Measurements from ENCODE around the gene ESR1. TPM values are rescaled to one million over a fixed set of nuclear protein-coding genes. Genes with fewer than 3 reads are reported as not detected.

ESR1 gene
- total RNA-seq, 4 donors from 2014 or later = 0.83 to 1.8 (median 1.3) TPM

DNA sequence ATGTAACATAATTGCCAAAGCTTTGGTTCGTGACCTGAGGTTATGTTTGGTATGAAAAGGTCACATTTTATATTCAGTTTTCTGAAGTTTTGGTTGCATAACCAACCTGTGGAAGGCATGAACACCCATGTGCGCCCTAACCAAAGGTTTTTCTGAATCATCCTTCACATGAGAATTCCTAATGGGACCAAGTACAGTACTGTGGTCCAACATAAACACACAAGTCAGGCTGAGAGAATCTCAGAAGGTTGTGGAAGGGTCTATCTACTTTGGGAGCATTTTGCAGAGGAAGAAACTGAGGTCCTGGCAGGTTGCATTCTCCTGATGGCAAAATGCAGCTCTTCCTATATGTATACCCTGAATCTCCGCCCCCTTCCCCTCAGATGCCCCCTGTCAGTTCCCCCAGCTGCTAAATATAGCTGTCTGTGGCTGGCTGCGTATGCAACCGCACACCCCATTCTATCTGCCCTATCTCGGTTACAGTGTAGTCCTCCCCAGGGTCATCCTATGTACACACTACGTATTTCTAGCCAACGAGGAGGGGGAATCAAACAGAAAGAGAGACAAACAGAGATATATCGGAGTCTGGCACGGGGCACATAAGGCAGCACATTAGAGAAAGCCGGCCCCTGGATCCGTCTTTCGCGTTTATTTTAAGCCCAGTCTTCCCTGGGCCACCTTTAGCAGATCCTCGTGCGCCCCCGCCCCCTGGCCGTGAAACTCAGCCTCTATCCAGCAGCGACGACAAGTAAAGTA, 547 bp upstream of the ESR1 start:
- Histone ChIP-seq H3K9me3 (no peaks in the 10 kb centered on the region), H3K4me3 (peak overlapping the region; percentile 51 to 60 (median 52)), H3K4me1 (peaks cover 19 to 31% (median 24%) of the 10 kb centered on the region in 4 donors), H3K27me3 (peaks cover 5 to 39% (median 15%) of the 10 kb centered on the region in 4 donors), H3K27ac (replicated peaks in 1 of 4) (no peak overlapping the region), H3K36me3 (no peaks in the 10 kb centered on the region)
- TF ChIP-seq, protein P1, sequence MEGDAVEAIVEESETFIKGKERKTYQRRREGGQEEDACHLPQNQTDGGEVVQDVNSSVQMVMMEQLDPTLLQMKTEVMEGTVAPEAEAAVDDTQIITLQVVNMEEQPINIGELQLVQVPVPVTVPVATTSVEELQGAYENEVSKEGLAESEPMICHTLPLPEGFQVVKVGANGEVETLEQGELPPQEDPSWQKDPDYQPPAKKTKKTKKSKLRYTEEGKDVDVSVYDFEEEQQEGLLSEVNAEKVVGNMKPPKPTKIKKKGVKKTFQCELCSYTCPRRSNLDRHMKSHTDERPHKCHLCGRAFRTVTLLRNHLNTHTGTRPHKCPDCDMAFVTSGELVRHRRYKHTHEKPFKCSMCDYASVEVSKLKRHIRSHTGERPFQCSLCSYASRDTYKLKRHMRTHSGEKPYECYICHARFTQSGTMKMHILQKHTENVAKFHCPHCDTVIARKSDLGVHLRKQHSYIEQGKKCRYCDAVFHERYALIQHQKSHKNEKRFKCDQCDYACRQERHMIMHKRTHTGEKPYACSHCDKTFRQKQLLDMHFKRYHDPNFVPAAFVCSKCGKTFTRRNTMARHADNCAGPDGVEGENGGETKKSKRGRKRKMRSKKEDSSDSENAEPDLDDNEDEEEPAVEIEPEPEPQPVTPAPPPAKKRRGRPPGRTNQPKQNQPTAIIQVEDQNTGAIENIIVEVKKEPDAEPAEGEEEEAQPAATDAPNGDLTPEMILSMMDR (IDR thresholded peaks at IDR 0.05) = no peak
- TF ChIP-seq POLR2AphosphoS5 (IDR thresholded peaks at IDR 0.05) = no peak
- no peak for TF ChIP-seq POLR2A (IDR thresholded peaks at IDR 0.05; ENCODE audit: low read depth)
- no peak for TF ChIP-seq EP300 (IDR thresholded peaks at IDR 0.05)
- no peak for DNase-seq (ENCODE audit: extremely low spot score)
- 12% methylated on average over 16 of the region's 20 CpGs for WGBS
- intact Hi-C loops (cut with DNase I) = no loop called here

DNA sequence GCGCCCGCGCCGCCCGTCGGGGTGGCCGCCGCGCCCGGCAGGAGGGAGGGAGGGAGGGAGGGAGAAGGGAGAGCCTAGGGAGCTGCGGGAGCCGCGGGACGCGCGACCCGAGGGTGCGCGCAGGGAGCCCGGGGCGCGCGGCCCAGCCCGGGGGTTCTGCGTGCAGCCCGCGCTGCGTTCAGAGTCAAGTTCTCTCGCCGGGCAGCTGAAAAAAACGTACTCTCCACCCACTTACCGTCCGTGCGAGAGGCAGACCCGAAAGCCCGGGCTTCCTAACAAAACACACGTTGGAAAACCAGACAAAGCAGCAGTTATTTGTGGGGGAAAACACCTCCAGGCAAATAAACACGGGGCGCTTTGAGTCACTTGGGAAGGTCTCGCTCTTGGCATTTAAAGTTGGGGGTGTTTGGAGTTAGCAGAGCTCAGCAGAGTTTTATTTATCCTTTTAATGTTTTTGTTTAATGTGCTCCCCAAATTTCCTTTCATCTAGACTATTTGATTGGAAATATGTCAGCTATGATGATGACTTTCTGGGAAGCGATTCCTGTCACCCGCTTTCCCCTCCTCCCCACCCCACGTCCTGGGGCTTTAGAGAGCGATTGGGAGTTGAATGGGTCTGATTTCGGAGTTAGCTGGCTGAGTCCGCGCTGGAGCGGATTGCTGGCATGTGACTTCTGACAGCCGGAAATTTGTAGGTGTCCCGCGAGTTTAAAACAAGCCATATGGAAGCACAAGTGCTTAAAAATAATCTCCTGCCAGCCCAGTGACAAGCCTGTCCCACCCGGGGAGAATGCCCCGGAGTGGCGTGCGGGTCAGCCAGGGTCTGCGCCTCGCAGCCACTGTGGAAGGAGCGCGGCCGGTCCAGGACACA, 1.1 kb downstream of the ESR1 start:
- peak overlapping the region; percentile 51 to 60 (median 52) for H3K4me3 ChIP-seq
- H3K4me1 ChIP-seq = peaks cover 19 to 31% (median 24%) of the 10 kb centered on the region in 4 donors
- intact Hi-C loops (cut with DNase I) = no loop called here
- H3K27me3 ChIP-seq = peaks cover 5 to 42% (median 15%) of the 10 kb centered on the region in 4 donors
- H3K9me3 ChIP-seq = no peaks in the 10 kb centered on the region
- TF ChIP-seq POLR2AphosphoS5 (IDR thresholded peaks at IDR 0.05) = no peak
- TF ChIP-seq EP300 (IDR thresholded peaks at IDR 0.05) = no peak
- TF ChIP-seq POLR2A (IDR thresholded peaks at IDR 0.05; ENCODE audit: low read depth) = no peak
- TF ChIP-seq, protein P1 (IDR thresholded peaks at IDR 0.05) = no peak
- no peak overlapping the region for H3K27ac ChIP-seq (replicated peaks in 1 of 4)
- DNase-seq (ENCODE audit: extremely low spot score) = no peak
- WGBS = 14% methylated on average over 25 of the region's 60 CpGs
- H3K36me3 ChIP-seq = no peaks in the 10 kb centered on the region

DNA sequence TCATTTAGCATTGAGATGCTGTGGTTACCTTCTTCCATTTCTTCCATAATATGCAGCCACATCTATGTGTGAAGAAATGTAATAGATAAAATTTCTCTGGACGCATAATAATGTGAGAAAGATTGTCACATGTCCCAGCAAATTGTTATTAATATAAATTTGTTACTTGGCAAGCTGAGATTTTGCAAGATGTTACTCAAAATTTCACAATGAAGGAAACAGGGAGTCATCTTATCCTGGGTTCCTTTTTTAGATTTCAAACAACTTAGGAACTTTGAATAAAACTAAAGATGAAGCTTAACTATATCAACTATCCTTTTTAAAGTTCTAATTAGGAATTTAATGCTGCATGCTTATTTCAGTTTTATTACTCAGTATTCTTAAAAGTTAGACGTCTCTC, 3.6 kb downstream of the ESR1 start:
- Histone ChIP-seq H3K4me3 (no peak overlapping the region), H3K27ac (replicated peaks in 1 of 4) (no peak overlapping the region), H3K36me3 (no peaks in the 10 kb centered on the region), H3K9me3 (no peaks in the 10 kb centered on the region), H3K27me3 (peaks cover 5 to 43% (median 15%) of the 10 kb centered on the region in 4 donors), H3K4me1 (peaks cover 19 to 28% (median 23%) of the 10 kb centered on the region in 4 donors)
- WGBS = 59% methylated on average over 2 of the region's 2 CpGs
- intact Hi-C loops (cut with DNase I) = no loop called here
- no peak for DNase-seq (ENCODE audit: extremely low spot score)
- no peak for TF ChIP-seq POLR2AphosphoS5 (IDR thresholded peaks at IDR 0.05)
- TF ChIP-seq EP300 (IDR thresholded peaks at IDR 0.05) = no peak
- no peak for TF ChIP-seq POLR2A (IDR thresholded peaks at IDR 0.05; ENCODE audit: low read depth)
- TF ChIP-seq, protein P1 (IDR thresholded peaks at IDR 0.05) = no peak

DNA sequence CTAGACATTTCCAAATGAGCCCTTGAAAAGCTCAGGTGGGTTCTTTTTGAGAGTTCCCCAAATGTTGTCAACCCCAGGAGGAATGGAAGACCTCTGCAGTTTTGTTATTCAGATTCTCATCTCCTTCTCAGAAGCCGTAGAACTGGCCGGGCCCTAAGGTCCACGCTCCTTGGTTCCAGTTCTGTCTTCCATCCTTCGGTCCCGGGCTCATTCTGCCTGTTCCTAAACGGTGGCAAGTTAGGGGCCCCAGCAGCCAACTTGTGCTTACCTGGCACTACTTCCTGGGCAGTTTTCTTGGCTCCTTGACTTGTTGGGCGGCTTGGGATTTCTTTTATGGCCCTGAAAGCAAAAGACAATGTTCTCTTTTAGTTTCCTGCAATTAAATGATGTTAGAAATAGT, 6.4 kb downstream of the ESR1 start:
- H3K9me3 ChIP-seq = no peaks in the 10 kb centered on the region
- H3K36me3 ChIP-seq = no peaks in the 10 kb centered on the region
- H3K27ac ChIP-seq (replicated peaks in 1 of 4) = no peak overlapping the region
- WGBS = 68% methylated on average over 7 of the region's 7 CpGs
- H3K4me3 ChIP-seq = no peak overlapping the region
- intact Hi-C loops (cut with DNase I) = no loop called here
- TF ChIP-seq, protein P1 (IDR thresholded peaks at IDR 0.05) = no peak
- no peak for TF ChIP-seq POLR2A (IDR thresholded peaks at IDR 0.05; ENCODE audit: low read depth)
- TF ChIP-seq EP300 (IDR thresholded peaks at IDR 0.05) = no peak
- no peak for TF ChIP-seq POLR2AphosphoS5 (IDR thresholded peaks at IDR 0.05)
- H3K4me1 ChIP-seq = peaks cover 2 to 5% (median 3%) of the 10 kb centered on the region in 4 donors
- DNase-seq (ENCODE audit: extremely low spot score) = no peak
- peaks cover 0 to 28% (median 4%) of the 10 kb centered on the region in 4 donors for H3K27me3 ChIP-seq

Data from esophagus muscularis mucosa (tissue), 4 donors.